ENCODE results near the gene PDE11A. TPM values are rescaled to one million over a fixed set of nuclear protein-coding genes. Genes with fewer than 3 reads are reported as not detected.
"Not testable (repeated sequence)": the region's sequence is repeated elsewhere in the genome, so short reads cannot be mapped to it uniquely, and the experiment has no call there.

The PDE11A gene
- total RNA-seq, 1 donor from 2014 or later = 1.2 TPM

- DNase-seq (ENCODE audit: low read depth) = no peak
- no peak for TF ChIP-seq CTCF (conservative IDR thresholded peaks at IDR 0.05; ENCODE audit: low read depth, low read length)
- H3K4me3 ChIP-seq (ENCODE audit: low read depth, low read length) = no peak overlapping the region
Measured at GRCh38 chr2:177797808-177798207, 274.8 kb downstream of the PDE11A start.

- no peak overlapping the region for H3K4me3 ChIP-seq (ENCODE audit: low read depth, low read length)
- DNase-seq (ENCODE audit: low read depth) = no peak
- no peak for TF ChIP-seq CTCF (conservative IDR thresholded peaks at IDR 0.05; ENCODE audit: low read depth, low read length)
Measured at GRCh38 chr2:177796654-177797415, 275.7 kb downstream of the PDE11A start.

GRCh38 chr2:177796011-177796410 lies 276.6 kb downstream of the PDE11A start:
- DNase-seq (ENCODE audit: low read depth) = no peak
- no peak for TF ChIP-seq CTCF (conservative IDR thresholded peaks at IDR 0.05; ENCODE audit: low read depth, low read length)

GRCh38 chr2:177785143-177785542 lies 287.4 kb downstream of the PDE11A start:
- H3K4me3 ChIP-seq (ENCODE audit: low read depth, low read length); DNase-seq (ENCODE audit: low read depth): not testable (repeated sequence)

More at GRCh38 chr2:177796011-177796410, 276.6 kb downstream of the PDE11A start:
- no peak overlapping the region for H3K4me3 ChIP-seq (ENCODE audit: low read depth, low read length)

GRCh38 chr2:177784745-177785067 lies 287.9 kb downstream of the PDE11A start:
- no peak for TF ChIP-seq CTCF (conservative IDR thresholded peaks at IDR 0.05; ENCODE audit: low read depth, low read length)
- no peak overlapping the region for H3K4me3 ChIP-seq (ENCODE audit: low read depth, low read length)
- DNase-seq (ENCODE audit: low read depth) = no peak

GRCh38 chr2:177783835-177784744 lies 288.5 kb downstream of the PDE11A start:
- no peak for TF ChIP-seq CTCF (conservative IDR thresholded peaks at IDR 0.05; ENCODE audit: low read depth, low read length)
- H3K4me3 ChIP-seq (ENCODE audit: low read depth, low read length) = no peak overlapping the region
- DNase-seq (ENCODE audit: low read depth) = no peak

GRCh38 chr2:177783091-177783490 lies 289.5 kb downstream of the PDE11A start:
- no peak overlapping the region for H3K4me3 ChIP-seq (ENCODE audit: low read depth, low read length)
- no peak for TF ChIP-seq CTCF (conservative IDR thresholded peaks at IDR 0.05; ENCODE audit: low read depth, low read length)
- DNase-seq (ENCODE audit: low read depth) = no peak

Measured in epithelial cell of proximal tubule (primary cell).